DMS153 treated with DMSO at 0.1 percent for 48 hours (cell line): ENCODE measurements around the gene LRRC27.
A peak's percentile ranks its signal among the peaks of the same experiment; 100 is the strongest.

Experiments
- DNase-seq: peaks from one replicate; lab custom pipeline; 2025; ENCODE audit not compliant: unreplicated experiment; lab: John Stamatoyannopoulos, UW

LRRC27 gene

DNA sequence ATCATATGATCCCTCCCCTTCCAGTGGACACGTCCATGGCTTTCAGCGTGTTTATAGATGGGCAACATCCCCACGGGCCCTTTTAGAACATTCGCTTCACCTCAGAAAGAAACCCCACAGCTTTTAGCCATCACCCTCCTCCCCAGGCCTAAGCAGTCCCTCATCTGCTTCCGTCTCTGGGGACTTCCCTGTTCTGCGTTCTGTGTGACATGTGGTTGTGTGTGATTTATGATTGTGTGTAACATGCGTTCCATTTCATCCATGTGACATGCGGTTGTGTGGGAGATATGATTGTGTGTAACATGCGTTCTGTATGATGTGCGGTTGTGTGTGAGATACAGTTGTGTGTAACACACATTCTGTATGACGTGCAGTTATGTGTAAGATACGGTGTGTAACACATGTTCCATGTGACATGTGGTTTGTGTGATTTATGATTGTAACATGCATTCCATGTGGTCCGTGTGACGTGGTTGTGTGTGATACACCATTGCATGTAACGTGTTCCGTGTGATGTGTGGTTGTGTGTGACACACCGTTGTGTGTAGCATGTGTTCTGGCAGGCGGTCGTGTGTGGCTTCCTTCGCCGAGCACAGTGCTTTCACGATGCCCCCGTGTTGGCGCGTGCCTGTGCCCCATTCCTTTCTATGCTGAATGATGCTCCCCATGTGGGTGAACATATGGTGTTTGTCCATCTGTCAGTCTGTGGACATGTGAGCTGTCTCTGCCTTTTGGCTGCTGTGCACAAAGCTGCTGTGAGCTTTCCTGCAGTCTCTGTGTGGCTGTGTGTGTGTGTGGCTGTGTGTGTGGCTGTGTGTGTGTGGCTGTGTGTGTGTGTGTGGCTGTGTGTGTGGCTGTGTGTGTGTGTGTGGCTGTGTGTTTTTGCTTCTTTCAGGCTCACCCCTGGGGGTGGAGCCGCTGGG is 91.2 kb downstream of the LRRC27 start:
- no peak for DNase-seq

DNA sequence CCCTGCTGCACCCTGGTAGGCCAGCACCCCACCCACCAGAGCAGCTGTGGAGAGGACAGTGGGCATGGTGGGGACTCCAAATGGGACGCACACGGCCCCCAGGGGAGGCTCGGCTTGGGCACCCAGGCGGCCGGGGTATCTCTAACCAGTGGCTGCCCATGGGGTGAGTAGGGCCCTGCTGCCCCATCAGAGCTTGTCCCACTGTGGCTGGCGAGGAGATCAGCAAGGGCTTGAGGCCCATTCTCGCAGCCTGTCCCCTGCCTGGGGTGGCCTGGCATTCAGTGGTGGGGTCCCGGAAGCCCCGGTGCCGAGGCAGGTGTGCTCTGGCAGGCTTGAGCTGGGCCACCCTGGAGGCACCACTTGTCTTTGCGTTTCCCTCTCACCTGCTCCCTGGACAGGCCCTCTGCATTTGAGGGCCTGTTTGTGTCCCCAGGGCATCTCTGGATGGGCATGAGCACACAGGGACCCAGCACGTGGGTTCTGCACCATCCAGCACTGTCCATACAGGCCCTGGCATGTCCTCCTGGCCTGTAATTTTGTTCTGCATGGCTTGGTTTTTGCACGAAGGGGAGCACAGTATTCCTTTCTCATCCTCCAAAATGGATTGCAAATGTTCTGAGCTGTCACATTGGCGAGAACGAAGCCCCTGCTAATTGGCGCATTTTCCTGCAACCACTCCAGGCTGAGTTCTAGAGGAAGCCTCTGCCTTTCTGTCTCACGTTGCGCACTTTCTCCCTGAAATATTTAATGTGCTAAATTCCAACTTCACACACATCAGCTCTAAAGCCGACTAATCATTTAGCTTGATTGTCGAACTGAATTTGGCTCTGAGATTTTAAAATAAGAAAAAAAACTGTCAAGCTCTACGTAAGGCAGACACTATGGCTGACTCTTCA is 92.2 kb downstream of the LRRC27 start:
- DNase-seq = peak; percentile 27

DNA sequence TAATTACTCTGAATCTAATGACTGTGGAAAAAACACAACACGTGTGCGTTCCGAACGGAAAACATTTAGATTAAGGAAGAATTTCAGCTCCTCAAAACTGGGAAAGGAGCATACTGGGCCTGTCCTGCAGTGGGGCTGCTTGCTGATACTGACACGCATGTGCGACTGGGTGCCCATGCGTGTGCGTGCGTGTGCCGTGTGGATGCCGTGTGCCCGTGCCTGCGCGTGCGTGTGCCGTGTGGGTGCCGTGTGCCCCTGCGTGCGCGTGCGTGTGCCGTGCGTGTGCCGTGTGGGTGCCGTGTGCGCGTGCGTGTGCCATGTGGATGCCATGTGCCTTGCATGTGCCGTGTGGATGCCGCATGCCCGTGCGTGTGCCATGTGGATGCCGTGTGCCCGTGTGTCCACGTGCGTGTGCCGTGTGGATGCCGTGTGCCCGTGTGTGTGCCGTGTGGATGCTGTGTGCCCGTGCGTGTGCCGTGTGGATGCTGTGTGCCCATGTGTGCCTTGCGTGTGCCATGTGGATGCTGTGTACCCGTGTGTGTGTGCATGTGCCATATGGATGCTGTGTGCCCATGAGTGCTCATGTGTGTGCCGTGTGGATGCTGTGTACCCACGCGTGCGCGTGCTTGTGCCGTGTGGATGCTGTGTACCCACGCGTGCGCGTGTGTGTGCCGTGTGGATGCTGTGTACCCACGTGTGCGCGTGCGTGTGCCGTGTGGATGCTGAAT is 93.2 kb downstream of the LRRC27 start:
- DNase-seq = no peak

DNA sequence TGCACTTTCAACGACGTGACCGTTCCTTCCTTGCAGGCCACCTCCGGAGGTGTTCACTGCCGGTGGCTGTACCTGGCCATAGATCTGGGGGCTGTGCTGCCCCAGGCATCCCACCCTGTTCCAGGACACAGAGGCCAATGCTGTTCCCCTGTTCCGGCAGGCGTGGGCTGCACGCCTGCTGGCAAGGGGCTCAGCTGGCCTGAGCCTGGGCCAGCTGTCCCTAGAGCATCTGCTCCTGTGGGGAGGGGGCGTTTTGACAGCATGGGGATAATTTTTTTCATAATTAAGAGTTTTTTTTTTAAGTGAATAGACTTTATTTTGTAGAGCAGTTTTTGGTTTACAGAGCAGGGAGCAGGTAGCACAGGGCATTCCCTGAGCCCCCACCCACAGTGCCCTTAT is 93.8 kb downstream of the LRRC27 start:
- DNase-seq = no peak

DNA sequence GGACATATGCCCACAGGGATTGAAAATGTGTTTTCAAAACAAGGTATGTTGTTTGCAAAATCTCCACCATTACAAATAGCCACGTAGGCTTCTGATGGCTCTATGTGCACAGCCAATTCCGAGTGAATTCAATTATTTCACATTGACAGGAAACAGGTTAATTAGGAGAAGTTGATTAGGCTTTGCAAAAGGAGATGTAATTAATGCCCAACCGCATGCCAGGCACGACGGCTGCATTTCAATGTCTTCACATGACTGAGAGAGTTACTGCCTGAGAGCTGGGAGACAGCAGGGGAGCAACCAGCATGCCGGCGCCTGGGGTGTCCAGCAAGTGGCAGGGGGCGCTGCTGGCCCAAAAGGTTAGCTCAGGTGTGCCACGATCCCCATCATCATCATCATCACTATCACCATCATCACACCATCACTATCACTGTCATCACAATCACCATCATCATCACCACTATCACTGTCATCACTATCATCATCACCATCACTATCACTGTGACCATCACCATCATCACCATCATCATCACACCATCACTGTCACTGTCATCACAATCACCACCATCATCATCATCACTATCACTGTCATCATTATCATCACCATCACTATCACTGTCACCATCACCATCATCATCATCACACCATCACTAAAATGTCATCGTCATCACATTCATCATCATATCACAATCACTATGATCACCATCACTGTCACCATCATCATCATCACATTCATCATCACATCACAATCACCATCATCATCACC is 95.2 kb downstream of the LRRC27 start:
- no peak for DNase-seq

DNA sequence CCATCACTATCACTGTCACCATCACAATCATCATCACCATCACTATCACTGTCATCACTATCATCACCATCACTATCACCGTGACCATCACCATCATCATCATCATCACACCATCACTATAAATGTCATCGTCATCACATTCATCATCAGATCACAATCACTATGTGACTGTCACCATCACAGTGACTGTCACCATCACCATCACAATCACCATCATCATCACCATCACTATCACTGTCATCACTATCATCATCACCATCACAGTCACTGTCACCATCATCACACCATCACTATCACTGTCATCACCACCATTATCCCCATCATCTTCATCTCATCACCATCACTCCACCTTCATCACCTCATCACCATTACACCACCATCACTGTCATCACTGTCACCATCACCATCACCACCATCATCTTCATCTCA is 96.0 kb downstream of the LRRC27 start:
- DNase-seq = no peak

DNA sequence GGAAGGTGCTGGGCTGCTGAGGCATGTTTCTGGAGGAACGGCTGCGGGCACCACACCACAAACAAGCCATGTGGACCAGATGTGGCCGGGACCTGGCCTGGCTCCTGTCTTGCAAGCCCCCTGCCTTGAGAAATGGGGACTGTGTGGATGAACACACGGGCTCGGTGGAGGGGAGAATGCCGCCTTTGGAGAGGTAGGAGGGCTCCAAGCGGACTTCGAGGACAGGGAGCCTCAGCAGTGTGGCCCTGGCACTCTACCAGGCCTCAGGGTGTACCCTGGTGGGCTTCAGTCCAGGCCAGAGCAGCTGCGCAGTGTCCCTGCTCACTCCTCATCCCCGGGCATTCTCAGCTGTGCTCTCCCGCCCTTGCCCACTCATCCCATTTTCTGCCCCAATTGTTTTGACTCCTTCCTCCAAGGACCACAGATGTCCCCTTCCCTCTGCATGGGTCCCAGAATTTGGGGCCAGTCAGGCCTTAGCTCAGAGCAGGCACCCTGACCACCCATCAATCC is 96.5 kb downstream of the LRRC27 start:
- DNase-seq = no peak
